ENCODE results near the gene OR5K4. TPM values are rescaled to one million over a fixed set of nuclear protein-coding genes. Genes with fewer than 3 reads are reported as not detected.

OR5K4 gene, protein sequence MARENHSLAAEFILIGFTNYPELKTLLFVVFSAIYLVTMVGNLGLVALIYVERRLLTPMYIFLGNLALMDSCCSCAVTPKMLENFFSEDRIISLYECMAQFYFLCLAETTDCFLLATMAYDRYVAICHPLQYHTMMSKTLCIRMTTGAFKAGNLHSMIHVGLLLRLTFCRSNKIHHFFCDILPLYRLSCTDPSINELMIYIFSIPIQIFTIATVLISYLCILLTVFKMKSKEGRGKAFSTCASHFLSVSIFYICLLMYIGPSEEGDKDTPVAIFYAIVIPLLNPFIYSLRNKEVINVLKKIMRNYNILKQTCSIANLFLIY
- total RNA-seq (not detected), polyA plus RNA-seq (ENCODE audit: insufficient read depth, low read depth, low replicate concordance) (not detected)
- long read RNA-seq, donor 1: 0 reads
- long read RNA-seq, donor 2: 0 reads

DNA sequence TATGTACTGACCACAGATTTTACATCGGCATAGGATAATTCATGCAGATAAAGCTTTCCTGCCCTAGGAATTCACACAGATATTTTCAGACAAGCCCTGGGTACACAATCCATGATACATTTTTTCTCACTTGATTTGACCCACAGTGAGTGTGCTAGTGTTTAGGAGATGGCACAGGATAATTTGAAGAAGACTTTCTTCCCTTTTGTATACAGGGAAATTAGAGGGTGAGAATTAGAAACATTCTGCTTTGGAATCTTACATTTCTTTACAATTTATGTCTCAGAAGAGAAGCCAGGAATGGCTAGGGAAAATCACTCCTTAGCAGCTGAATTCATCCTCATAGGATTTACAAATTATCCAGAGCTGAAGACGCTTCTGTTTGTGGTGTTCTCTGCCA lies at the start of gene OR5K4:
Gene OR5K4, plus strand, starts transcription at position 301 of the 400 bp plus-strand sequence. Its CDS starts 0 bp downstream, at position 301.
- no peak within 1 kb of the TSS for H3K27ac ChIP-seq
- no peaks in the 10 kb centered on the region for H3K9me3 ChIP-seq
- H3K27me3 ChIP-seq: no peaks in the 10 kb centered on the region
- no peaks in the 10 kb centered on the region for H3K36me3 ChIP-seq (ENCODE audit: low read depth, missing control alignments)
- 80 to 87% methylated on average over 2 of the region's 2 CpGs for WGBS, 2 donors
- H3K4me1 ChIP-seq: no peaks in the 10 kb centered on the region
- no peak for TF ChIP-seq POLR2A (IDR thresholded peaks at IDR 0.05)
- TF ChIP-seq, protein P1, sequence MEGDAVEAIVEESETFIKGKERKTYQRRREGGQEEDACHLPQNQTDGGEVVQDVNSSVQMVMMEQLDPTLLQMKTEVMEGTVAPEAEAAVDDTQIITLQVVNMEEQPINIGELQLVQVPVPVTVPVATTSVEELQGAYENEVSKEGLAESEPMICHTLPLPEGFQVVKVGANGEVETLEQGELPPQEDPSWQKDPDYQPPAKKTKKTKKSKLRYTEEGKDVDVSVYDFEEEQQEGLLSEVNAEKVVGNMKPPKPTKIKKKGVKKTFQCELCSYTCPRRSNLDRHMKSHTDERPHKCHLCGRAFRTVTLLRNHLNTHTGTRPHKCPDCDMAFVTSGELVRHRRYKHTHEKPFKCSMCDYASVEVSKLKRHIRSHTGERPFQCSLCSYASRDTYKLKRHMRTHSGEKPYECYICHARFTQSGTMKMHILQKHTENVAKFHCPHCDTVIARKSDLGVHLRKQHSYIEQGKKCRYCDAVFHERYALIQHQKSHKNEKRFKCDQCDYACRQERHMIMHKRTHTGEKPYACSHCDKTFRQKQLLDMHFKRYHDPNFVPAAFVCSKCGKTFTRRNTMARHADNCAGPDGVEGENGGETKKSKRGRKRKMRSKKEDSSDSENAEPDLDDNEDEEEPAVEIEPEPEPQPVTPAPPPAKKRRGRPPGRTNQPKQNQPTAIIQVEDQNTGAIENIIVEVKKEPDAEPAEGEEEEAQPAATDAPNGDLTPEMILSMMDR (IDR thresholded peaks at IDR 0.05): no peak
- intact Hi-C loops (cut with DNase I; ENCODE audit: low total_unique reads): no loop called here
- H3K4me3 ChIP-seq: no peak within 1 kb of the TSS
- no peak for DNase-seq

DNA sequence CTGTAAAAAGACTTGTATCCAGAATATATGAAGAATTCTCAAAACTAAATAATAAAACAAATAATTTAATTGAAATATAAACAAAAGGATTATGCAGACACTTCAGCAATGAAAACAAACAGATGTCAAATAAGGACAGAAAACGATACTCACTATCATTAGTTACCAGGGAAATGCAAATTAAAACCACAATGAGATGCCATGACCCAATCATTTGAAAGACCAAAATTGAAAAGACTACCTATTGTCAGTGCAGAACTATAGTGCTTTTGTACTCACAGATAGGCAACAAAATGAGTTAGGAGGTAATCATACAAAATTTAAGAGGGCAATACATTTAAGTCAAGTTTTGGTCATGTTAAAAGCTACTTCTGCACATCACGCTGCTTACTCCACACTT lies 31.6 kb upstream of the OR5K4 start:
- Histone ChIP-seq H3K4me3 (no peak overlapping the region), H3K27me3 (no peaks in the 10 kb centered on the region), H3K27ac (no peak overlapping the region), H3K36me3 (ENCODE audit: low read depth, missing control alignments) (no peaks in the 10 kb centered on the region), H3K4me1 (no peaks in the 10 kb centered on the region), H3K9me3 (no peaks in the 10 kb centered on the region)
- TF ChIP-seq, protein P1 (IDR thresholded peaks at IDR 0.05): no peak
- TF ChIP-seq POLR2A (IDR thresholded peaks at IDR 0.05): no peak
- intact Hi-C loops (cut with DNase I; ENCODE audit: low total_unique reads): loop anchor here (10.0 kb wide), 1 partner anchor 277 kb away; no protein-coding TSS in a partner anchor
- no peak for DNase-seq
- WGBS, 2 donors: 84 to 86% methylated on average over 2 of the region's 2 CpGs

DNA sequence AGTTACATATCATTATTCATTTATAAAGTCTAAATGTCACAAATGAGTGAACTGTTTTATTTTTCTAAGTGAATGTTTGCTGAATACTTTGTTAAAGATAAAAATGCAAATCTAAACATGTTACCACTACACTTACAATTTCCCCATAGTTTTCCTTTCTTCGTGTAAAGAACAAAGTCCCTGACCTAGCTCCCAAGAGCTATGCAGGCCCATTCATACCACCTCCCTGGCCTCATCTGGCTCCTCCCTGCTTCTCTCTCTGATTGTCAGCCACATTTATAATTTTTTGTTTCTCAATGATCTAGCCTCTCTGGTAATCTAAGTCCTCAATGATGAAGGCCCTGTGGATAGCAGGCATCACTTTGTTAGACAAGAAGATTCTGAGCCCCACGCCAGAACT lies 31.0 kb upstream of the OR5K4 start:
- no peak overlapping the region for H3K4me3 ChIP-seq
- H3K4me1 ChIP-seq: no peaks in the 10 kb centered on the region
- 68 to 80% methylated on average over 2 of the region's 2 CpGs for WGBS, 2 donors
- intact Hi-C loops (cut with DNase I; ENCODE audit: low total_unique reads): loop anchor here (10.0 kb wide), 1 partner anchor 278 kb away; no protein-coding TSS in a partner anchor
- TF ChIP-seq, protein P1 (IDR thresholded peaks at IDR 0.05): no peak
- no peak for TF ChIP-seq POLR2A (IDR thresholded peaks at IDR 0.05)
- H3K9me3 ChIP-seq: no peaks in the 10 kb centered on the region
- H3K27me3 ChIP-seq: no peaks in the 10 kb centered on the region
- no peaks in the 10 kb centered on the region for H3K36me3 ChIP-seq (ENCODE audit: low read depth, missing control alignments)
- no peak for DNase-seq
- H3K27ac ChIP-seq: no peak overlapping the region

DNA sequence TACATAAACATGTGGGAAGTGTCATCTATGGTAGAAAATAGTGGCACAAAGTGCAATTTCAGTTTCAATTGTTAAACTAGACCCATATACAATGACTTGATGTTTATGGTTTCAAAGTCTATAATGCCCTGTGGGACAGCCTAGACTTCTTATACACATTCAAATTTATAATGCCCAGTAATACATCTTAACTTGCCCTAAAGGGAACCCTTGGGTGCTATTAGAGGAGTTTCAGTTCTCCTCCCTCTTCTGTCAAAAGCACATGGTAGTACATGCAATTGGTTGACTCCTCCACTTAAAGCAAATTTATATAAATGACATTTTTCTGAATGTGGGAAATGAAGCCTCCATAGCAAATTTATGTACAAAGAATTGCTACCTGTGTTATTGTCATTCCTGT lies 30.2 kb upstream of the OR5K4 start:
- TF ChIP-seq, protein P1 (IDR thresholded peaks at IDR 0.05): no peak
- no peak for TF ChIP-seq POLR2A (IDR thresholded peaks at IDR 0.05)
- Histone ChIP-seq H3K27ac (no peak overlapping the region), H3K9me3 (no peaks in the 10 kb centered on the region), H3K27me3 (no peaks in the 10 kb centered on the region), H3K4me3 (no peak overlapping the region), H3K36me3 (ENCODE audit: low read depth, missing control alignments) (no peaks in the 10 kb centered on the region), H3K4me1 (no peaks in the 10 kb centered on the region)
- DNase-seq: no peak
- intact Hi-C loops (cut with DNase I; ENCODE audit: low total_unique reads): loop anchor here (10.0 kb wide), 1 partner anchor 279 kb away; no protein-coding TSS in a partner anchor

Data from testis (tissue), 5 donors.